Stomach smooth muscle (tissue), 2 donors: ENCODE measurements around the gene GCGR.
A peak's percentile ranks its signal among the peaks of the same experiment; 100 is the strongest.

Source experiments
- H3K27ac ChIP-seq: one replicate; pipeline ENCODE4 v1.7.0; 2013; ENCODE audit warnings: mild to moderate bottlenecking, low read length, inconsistent platforms
- H3K27me3 ChIP-seq, 2 donors: one replicate each; pipeline ENCODE4 v1.7.0; 2013; ENCODE audit warnings: low read length in 2 of 2; ENCODE audit not compliant: insufficient read depth in 2 of 2, control insufficient read depth in 1 of 2
- H3K36me3 ChIP-seq, 2 donors: one replicate each; pipeline ENCODE4 v1.7.0; 2013; ENCODE audit warnings: low read length in 2 of 2; ENCODE audit not compliant: control insufficient read depth in 2 of 2, insufficient read depth in 2 of 2
- H3K4me1 ChIP-seq: one replicate; pipeline ENCODE4 v1.7.0; 2013; ENCODE audit warnings: low read length; ENCODE audit not compliant: control insufficient read depth, insufficient read depth
- H3K4me3 ChIP-seq, 2 donors: one replicate each; pipeline ENCODE4 v1.7.0; 2013; ENCODE audit warnings: low read length in 2 of 2
- H3K9ac ChIP-seq, 2 donors: one replicate each; pipeline ENCODE4 v1.7.0; 2013; ENCODE audit warnings: low read length in 2 of 2, mild to moderate bottlenecking in 1 of 2
- H3K9me3 ChIP-seq, 2 donors: one replicate each; pipeline ENCODE4 v1.7.0; 2013; ENCODE audit warnings: low read length in 2 of 2; ENCODE audit not compliant: control insufficient read depth in 2 of 2
- donor health status: healthy.
- donor health status: Pancreatic carcinoma.

GCGR gene

GRCh38 chr17:81854974-81855774 lies 51.2 kb downstream of the GCGR start:
- Histone ChIP-seq H3K9ac (no peak overlapping the region), H3K27me3 (no peaks in the 10 kb centered on the region), H3K27ac (no peak overlapping the region), H3K36me3 (peaks cover 45 to 48% of the 10 kb centered on the region in 2 donors), H3K4me3 (no peak overlapping the region), H3K4me1 (peaks cover 25% of the 10 kb centered on the region), H3K9me3 (no peaks in the 10 kb centered on the region)

- Histone ChIP-seq H3K9ac (peak overlapping the region; percentile 13 to 33), H3K4me1 (peaks cover 39% of the 10 kb centered on the region), H3K9me3 (no peaks in the 10 kb centered on the region), H3K36me3 (peaks cover 28 to 32% of the 10 kb centered on the region in 2 donors), H3K27me3 (no peaks in the 10 kb centered on the region), H3K4me3 (peak overlapping the region in 1 of 2 donors; percentile 84), H3K27ac (no peak overlapping the region)
Observed at GRCh38 chr17:81858170-81858966, 54.4 kb downstream of the GCGR start.

GRCh38 chr17:81858967-81859905 lies 55.3 kb downstream of the GCGR start:
- peaks cover 25 to 27% of the 10 kb centered on the region in 2 donors for H3K36me3 ChIP-seq

GRCh38 chr17:81859906-81860755 lies 56.2 kb downstream of the GCGR start, which contains the start of gene P4HB:
Gene P4HB (minus strand): TSS chr17:81860535. CDS start chr17:81860471, 64 bp downstream.
- Histone ChIP-seq H3K4me1 (peaks cover 36% of the 10 kb centered on the region), H3K9ac (peak within 1 kb of the TSS; percentile 79 to 93)

More at GRCh38 chr17:81858967-81859905, 55.3 kb downstream of the GCGR start:
- Histone ChIP-seq H3K27ac (peak overlapping the region; percentile 83), H3K4me1 (peaks cover 39% of the 10 kb centered on the region), H3K4me3 (peak overlapping the region; percentile 84 to 87), H3K9ac (peak overlapping the region; percentile 79 to 93), H3K9me3 (no peaks in the 10 kb centered on the region), H3K27me3 (no peaks in the 10 kb centered on the region)

GRCh38 chr17:81860756-81861568 lies 57.0 kb downstream of the GCGR start:
- Histone ChIP-seq H3K27me3 (no peaks in the 10 kb centered on the region), H3K36me3 (peaks cover 14 to 25% of the 10 kb centered on the region in 2 donors), H3K9ac (peak overlapping the region; percentile 77 to 88), H3K9me3 (no peaks in the 10 kb centered on the region), H3K4me1 (peaks cover 36% of the 10 kb centered on the region), H3K4me3 (peak overlapping the region; percentile 63 to 83), H3K27ac (peak overlapping the region; percentile 82)

More at GRCh38 chr17:81859906-81860755, 56.2 kb downstream of the GCGR start, which contains the start of gene P4HB:
- Histone ChIP-seq H3K27me3 (no peaks in the 10 kb centered on the region), H3K9me3 (no peaks in the 10 kb centered on the region), H3K27ac (peak within 1 kb of the TSS; percentile 83), H3K36me3 (peaks cover 18 to 25% of the 10 kb centered on the region in 2 donors), H3K4me3 (peak within 1 kb of the TSS; percentile 84 to 87)

- Histone ChIP-seq H3K4me1 (peaks cover 50% of the 10 kb centered on the region), H3K9ac (no peak overlapping the region), H3K27me3 (no peaks in the 10 kb centered on the region), H3K36me3 (peaks cover 17 to 18% of the 10 kb centered on the region in 2 donors), H3K9me3 (no peaks in the 10 kb centered on the region), H3K27ac (no peak overlapping the region), H3K4me3 (no peak overlapping the region)
Observed at GRCh38 chr17:81863123-81863675, 59.2 kb downstream of the GCGR start.
